Nephron (organoid): ENCODE measurements around the gene KAT6B.

Experiments
- H3K27ac Mint-ChIP-seq, 3 experiments: 2 replicates each; pipeline ENCODE4 v1.8.0; 2020; ENCODE audit warnings: mixed read lengths in 3 of 3, mild to moderate bottlenecking in 2 of 3, moderate library complexity in 1 of 3
- H3K27me3 Mint-ChIP-seq: 2 replicates; pipeline ENCODE4 v1.8.0; 2021; ENCODE audit warnings: low read depth, mild to moderate bottlenecking, moderate library complexity, mixed read lengths
- H3K36me3 Mint-ChIP-seq: 2 replicates; pipeline ENCODE4 v1.8.0; 2020; ENCODE audit warnings: low read depth, mixed read lengths
- H3K4me1 Mint-ChIP-seq: 2 replicates; pipeline ENCODE4 v1.8.0; 2020; ENCODE audit warnings: mixed read lengths
- H3K4me3 Mint-ChIP-seq, 3 experiments: 2 replicates each; pipeline ENCODE4 v1.8.0; 2020; ENCODE audit warnings: mild to moderate bottlenecking in 3 of 3, mixed read lengths in 3 of 3, moderate library complexity in 2 of 3
- H3K9me3 Mint-ChIP-seq: 2 replicates; pipeline ENCODE4 v1.8.0; 2020; ENCODE audit warnings: mixed read lengths
- CTCF ChIP-seq, 3 experiments: fragments of 200-600 bp; sonication (generic); IDR thresholded peaks; one replicate each; pipeline ENCODE4 v1.5.0; 2021; ENCODE audit warnings: antibody characterized with exemption in 3 of 3; ENCODE audit not compliant: unreplicated experiment in 3 of 3

Gene KAT6B

DNA sequence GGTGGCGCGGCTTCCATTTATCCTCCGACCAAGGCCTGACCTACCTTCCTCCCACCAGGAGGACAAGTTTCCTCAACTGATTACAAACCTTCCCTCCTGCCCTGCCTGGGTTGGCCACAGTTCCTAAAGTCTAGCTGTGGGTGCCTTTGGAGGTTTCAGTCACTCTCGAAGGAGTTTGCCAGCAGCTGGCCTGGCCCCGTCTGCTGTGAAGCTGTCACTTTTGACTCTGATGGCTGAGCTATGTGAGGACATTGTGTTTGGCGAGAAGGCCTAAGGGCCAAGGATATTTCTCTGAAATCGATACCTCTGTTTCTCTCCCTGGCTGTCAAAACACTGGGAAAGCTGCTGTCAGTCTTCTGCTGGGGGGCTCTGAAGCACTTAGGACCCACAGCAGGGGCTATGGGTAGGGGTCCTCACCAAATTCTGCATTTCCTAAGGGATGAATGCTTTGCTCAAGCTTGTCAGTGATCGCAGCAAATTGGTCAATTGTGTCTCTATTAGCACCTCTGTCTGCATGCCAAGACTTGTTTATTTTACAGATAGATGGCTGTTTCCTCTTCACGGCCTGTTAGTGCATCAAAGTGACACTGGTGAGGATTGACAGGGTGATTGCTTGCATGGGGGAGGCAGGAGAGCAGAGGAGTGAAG is 253.2 kb downstream of the KAT6B start:
- H3K4me1 Mint-ChIP-seq, result peaks cover 6% of the 10 kb centered on the region
- peaks cover 3% of the 10 kb centered on the region for H3K27me3 Mint-ChIP-seq
- no peak overlapping the region for H3K27ac Mint-ChIP-seq
- H3K9me3 Mint-ChIP-seq, result no peaks in the 10 kb centered on the region
- TF ChIP-seq CTCF (IDR thresholded peaks at IDR 0.05; ENCODE audit: unreplicated experiment in 3 of 3), result no peak
- no peak overlapping the region for H3K4me3 Mint-ChIP-seq
- H3K36me3 Mint-ChIP-seq, result no peaks in the 10 kb centered on the region

GRCh38 chr10:75080554-75080953 is 254.2 kb downstream of the KAT6B start:
- Mint-ChIP-seq H3K27ac (no peak overlapping the region), H3K36me3 (no peaks in the 10 kb centered on the region), H3K9me3 (no peaks in the 10 kb centered on the region), H3K4me3 (no peak overlapping the region), H3K4me1 (peaks cover 6% of the 10 kb centered on the region), H3K27me3 (peaks cover 3% of the 10 kb centered on the region)
- TF ChIP-seq CTCF (IDR thresholded peaks at IDR 0.05; ENCODE audit: unreplicated experiment in 3 of 3), result no peak

DNA sequence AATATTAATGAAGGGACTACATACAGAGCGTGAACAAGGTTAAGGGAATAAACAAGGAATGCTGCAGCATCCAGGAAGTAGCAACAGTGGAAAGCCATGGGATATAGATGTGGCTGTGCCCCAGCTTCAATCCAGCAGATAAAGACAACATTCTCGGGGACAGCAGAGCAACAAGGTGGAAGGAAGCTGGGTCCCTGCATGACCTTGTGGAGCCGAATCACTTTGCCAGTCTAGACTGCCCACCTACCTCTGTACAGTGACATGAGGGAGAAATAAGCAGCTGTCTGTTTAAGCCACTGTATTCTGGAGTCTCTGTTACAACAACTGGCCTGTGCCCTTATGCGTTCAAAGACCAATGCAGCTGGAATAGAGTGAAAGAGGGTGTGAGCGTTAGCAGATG is 255.0 kb downstream of the KAT6B start:
- Mint-ChIP-seq H3K27ac (no peak overlapping the region), H3K9me3 (no peaks in the 10 kb centered on the region), H3K36me3 (no peaks in the 10 kb centered on the region), H3K27me3 (no peaks in the 10 kb centered on the region), H3K4me3 (no peak overlapping the region), H3K4me1 (peaks cover 6% of the 10 kb centered on the region)
- TF ChIP-seq CTCF (IDR thresholded peaks at IDR 0.05; ENCODE audit: unreplicated experiment in 3 of 3), result no peak
